SU-DHL-6 (cell line): ENCODE results near the gene PHF10.

Experiments
- H2AFZ ChIP-seq: fragments of 200-600 bp; sonication (generic); 2 replicates; pipeline ENCODE4 v1.6.1; 2014; ENCODE audit warnings: low read depth, mild to moderate bottlenecking, moderate library complexity, mixed read lengths, antibody characterized with exemption, low read length; ENCODE audit not compliant: severe bottlenecking
- H3F3A ChIP-seq: fragments of 200-600 bp; shearing (Covaris generic); 2 replicates; pipeline ENCODE4 v1.6.0; 2016; ENCODE audit warnings: antibody characterized with exemption, mild to moderate bottlenecking; ENCODE audit not compliant: insufficient read depth
- H3K27ac ChIP-seq: fragments of 200-600 bp; sonication (generic); 2 replicates; pipeline ENCODE4 v1.5.1; 2016; ENCODE audit warnings: low read depth, mild to moderate bottlenecking, low read length, moderate library complexity, mixed read lengths
- H3K27me3 ChIP-seq: fragments of 200-600 bp; sonication (generic), shearing (Covaris generic); 2 replicates; pipeline ENCODE4 v1.6.0; 2014; ENCODE audit warnings: mild to moderate bottlenecking, low read length
- H3K36me3 ChIP-seq: fragments of 200-600 bp; sonication (generic); 2 replicates; pipeline ENCODE4 v1.6.1; 2014; ENCODE audit warnings: mild to moderate bottlenecking, low read length, mixed read lengths
- H3K4me2 ChIP-seq: fragments of 300-600, 200-600 bp; shearing (Covaris generic), sonication (generic); 2 replicates; pipeline ENCODE4 v1.6.0; 2014; ENCODE audit warnings: low read length, low read depth, mild to moderate bottlenecking; ENCODE audit not compliant: poor library complexity, severe bottlenecking
- H3K4me3 ChIP-seq: fragments of 200-600 bp; sonication (generic); 2 replicates; pipeline ENCODE4 v1.5.1; 2014; ENCODE audit warnings: antibody characterized with exemption, low read length, mild to moderate bottlenecking, mixed read lengths; ENCODE audit not compliant: insufficient read depth, poor library complexity, severe bottlenecking
- H3K79me2 ChIP-seq: fragments of 200-600 bp; sonication (generic); 2 replicates; pipeline ENCODE4 v1.6.1; 2014; ENCODE audit warnings: mild to moderate bottlenecking, low read length, moderate library complexity; ENCODE audit not compliant: insufficient read depth
- H3K9ac ChIP-seq: fragments of 200-600 bp; sonication (generic); 2 replicates; pipeline ENCODE4 v1.7.0; 2014; ENCODE audit warnings: mild to moderate bottlenecking, low read length
- H3K9me2 ChIP-seq: fragments of 200-600 bp; sonication (generic); replicated peaks from 2 replicates; pipeline ENCODE4 v1.6.1; 2014; ENCODE audit warnings: low read length; ENCODE audit not compliant: insufficient read depth
- H3K9me3 ChIP-seq: fragments of 200-600 bp; sonication (generic); 2 replicates; pipeline ENCODE4 v1.6.1; 2014; ENCODE audit warnings: low read length, mixed read lengths; ENCODE audit not compliant: insufficient read depth
- H4K20me1 ChIP-seq: fragments of 200-600 bp; sonication (generic); 2 replicates; pipeline ENCODE4 v1.6.1; 2014; ENCODE audit warnings: low read depth, mild to moderate bottlenecking, antibody characterized with exemption, low read length, moderate library complexity, mixed read lengths
- EZH2phosphoT487 ChIP-seq: fragments of 200-600 bp; sonication (generic), shearing (Covaris generic); conservative IDR thresholded peaks from 2 replicates; pipeline ENCODE4 v1.6.1; 2018; ENCODE audit warnings: mild to moderate bottlenecking, antibody characterized with exemption, low read length, moderate library complexity, mixed read lengths
- TF ChIP-seq, protein P1 (sequence below): fragments of 200-600 bp; sonication (generic); IDR thresholded peaks from one replicate; pipeline ENCODE4 v1.5.1; 2017; ENCODE audit warnings: antibody characterized with exemption, mild to moderate bottlenecking, low read length, moderate library complexity; ENCODE audit not compliant: insufficient read depth, poor library complexity, severe bottlenecking

Gene PHF10

DNA sequence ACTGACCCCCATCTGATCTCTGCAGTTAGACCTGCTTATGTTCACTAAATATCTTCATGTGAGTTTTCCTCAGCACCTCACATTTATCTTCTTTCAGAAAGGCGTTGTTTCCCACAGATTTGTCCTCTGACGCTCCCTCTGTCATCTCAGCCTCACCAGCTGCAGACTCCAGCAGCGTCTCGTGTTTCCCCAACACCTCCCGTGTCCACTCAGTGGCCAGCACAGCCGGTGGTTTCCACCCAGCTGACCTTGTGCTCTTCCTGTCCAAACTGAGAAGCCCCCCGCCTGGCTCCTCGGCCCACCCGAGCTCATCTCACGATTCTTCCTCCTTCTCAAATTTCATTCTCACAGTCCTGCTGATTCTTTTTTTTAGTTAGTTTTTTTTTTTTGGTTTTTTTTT lies 39.6 kb upstream of the PHF10 start:
- H3K36me3 ChIP-seq, result no peaks in the 10 kb centered on the region
- H3K9ac ChIP-seq, result no peak overlapping the region

DNA sequence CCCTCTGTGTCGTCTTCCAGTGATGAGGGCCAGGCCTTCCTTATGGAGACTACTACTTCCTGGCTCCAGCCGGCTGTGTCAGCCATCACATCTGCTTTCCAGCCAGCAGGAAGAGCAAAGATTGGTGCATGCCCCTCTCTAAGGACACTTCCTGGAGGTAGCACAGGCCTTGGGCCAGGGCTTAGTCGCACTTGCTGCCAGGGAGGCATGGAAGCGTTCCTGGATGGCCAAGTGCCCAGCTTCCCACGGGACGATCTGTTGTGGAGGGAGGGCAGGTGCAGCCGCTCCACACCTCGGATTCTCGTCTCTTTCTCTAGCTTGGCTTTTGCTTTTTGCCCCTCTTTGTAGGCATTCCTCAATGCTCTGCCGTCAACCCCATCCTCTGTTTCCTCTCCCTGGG lies 39.0 kb upstream of the PHF10 start:
- Histone ChIP-seq H3K9me3 (no peaks in the 10 kb centered on the region), H3K36me3 (no peaks in the 10 kb centered on the region), H3K79me2 (no peaks in the 10 kb centered on the region), H2AFZ (no peak overlapping the region), H4K20me1 (no peaks in the 10 kb centered on the region), H3K4me3 (no peak overlapping the region), H3K4me2 (no peak overlapping the region), H3K9me2 (no peaks in the 10 kb centered on the region), H3K9ac (no peak overlapping the region), H3K27me3 (no peaks in the 10 kb centered on the region), H3F3A (no peaks in the 10 kb centered on the region), H3K27ac (no peak overlapping the region)
- no peak for TF ChIP-seq EZH2phosphoT487
- TF ChIP-seq, protein P1, sequence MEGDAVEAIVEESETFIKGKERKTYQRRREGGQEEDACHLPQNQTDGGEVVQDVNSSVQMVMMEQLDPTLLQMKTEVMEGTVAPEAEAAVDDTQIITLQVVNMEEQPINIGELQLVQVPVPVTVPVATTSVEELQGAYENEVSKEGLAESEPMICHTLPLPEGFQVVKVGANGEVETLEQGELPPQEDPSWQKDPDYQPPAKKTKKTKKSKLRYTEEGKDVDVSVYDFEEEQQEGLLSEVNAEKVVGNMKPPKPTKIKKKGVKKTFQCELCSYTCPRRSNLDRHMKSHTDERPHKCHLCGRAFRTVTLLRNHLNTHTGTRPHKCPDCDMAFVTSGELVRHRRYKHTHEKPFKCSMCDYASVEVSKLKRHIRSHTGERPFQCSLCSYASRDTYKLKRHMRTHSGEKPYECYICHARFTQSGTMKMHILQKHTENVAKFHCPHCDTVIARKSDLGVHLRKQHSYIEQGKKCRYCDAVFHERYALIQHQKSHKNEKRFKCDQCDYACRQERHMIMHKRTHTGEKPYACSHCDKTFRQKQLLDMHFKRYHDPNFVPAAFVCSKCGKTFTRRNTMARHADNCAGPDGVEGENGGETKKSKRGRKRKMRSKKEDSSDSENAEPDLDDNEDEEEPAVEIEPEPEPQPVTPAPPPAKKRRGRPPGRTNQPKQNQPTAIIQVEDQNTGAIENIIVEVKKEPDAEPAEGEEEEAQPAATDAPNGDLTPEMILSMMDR, result no peak

More for the DNA sequence above, 39.6 kb upstream of the PHF10 start:
- H3K79me2 ChIP-seq, result no peaks in the 10 kb centered on the region
- TF ChIP-seq, protein P1, result no peak
- TF ChIP-seq EZH2phosphoT487, result no peak
- H3K27me3 ChIP-seq, result no peaks in the 10 kb centered on the region
- H3K9me2 ChIP-seq, result no peaks in the 10 kb centered on the region
- H3F3A ChIP-seq, result no peaks in the 10 kb centered on the region
- no peaks in the 10 kb centered on the region for H3K9me3 ChIP-seq
- no peak overlapping the region for H3K4me3 ChIP-seq
- H2AFZ ChIP-seq, result no peak overlapping the region
- H4K20me1 ChIP-seq, result no peaks in the 10 kb centered on the region
- no peak overlapping the region for H3K4me2 ChIP-seq
- H3K27ac ChIP-seq, result no peak overlapping the region

DNA sequence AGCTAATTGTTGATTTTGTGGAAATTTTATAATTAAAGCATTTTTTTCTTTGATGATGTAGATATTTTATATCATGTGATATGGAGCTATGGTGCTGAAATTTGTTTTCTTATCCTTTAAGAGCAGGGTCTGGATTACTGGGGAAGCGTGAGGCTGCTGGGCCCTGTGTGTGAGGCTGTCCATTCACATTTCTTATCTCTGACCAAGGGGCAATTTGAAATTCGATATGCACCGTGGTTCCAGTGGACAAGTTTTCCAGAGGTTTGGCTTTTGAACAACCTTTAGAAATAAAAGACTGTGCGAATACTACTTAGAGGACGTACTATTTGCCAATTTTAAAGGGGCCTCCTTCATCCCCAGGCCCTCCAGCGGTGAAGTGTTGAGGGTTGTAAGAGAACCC lies 30.9 kb upstream of the PHF10 start:
- Histone ChIP-seq H3K4me2 (no peak overlapping the region), H3K4me3 (no peak overlapping the region), H3F3A (0 out of 2 replicates have a peak, but pooled peaks cover 5% of the 10 kb centered on the region), H3K9ac (no peak overlapping the region), H3K9me2 (no peaks in the 10 kb centered on the region), H3K27me3 (no peaks in the 10 kb centered on the region), H3K9me3 (no peaks in the 10 kb centered on the region), H4K20me1 (no peaks in the 10 kb centered on the region), H2AFZ (no peak overlapping the region), H3K36me3 (no peaks in the 10 kb centered on the region), H3K27ac (no peak overlapping the region), H3K79me2 (peaks cover 10% of the 10 kb centered on the region)
- TF ChIP-seq EZH2phosphoT487, result no peak
- TF ChIP-seq, protein P1, result no peak
